Activated CD4-positive, alpha-beta T cell treated with anti-CD3 and anti-CD28 coated beads for 4 hours (primary cell): ENCODE measurements around the gene OR6B3.

Experiments
- DNase-seq, 2 donors: peaks; one replicate each; pipeline ENCODE4 v3.0.0-alpha.2; 2020

Gene OR6B3

DNA sequence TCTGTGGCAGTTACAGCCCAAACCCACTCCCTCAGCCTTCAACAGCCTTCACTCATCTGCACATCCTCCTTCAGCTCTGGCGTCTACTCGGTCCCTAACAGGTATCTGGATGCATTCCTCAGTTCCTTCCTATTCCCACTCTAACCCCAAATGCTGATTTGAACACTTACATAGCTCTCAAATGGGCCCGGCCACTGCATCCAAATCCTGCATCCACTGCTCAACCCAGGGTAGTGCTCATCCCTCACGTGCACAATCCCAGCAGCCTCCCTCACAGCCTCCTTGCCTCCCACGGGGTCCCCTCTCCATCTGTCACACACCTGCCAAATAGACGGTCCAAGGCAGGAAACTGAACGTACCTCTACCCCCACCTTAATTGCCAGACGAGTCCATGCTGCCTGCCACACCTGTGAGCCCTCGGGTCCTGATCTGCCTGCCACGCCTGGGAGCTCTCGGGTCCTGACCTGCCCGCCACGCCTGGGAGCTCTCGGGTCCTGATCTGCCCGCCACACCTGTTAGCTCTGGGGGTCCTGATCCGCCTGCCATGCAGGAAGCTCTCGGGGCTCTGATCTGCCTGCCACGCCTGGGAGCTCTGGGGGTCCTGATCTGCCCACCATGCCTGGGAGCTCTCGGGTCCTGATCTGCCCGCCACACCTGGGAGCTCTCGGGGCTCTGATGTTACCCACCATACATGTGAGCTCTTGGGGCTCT, 9.9 kb downstream of the OR6B3 start:
- no peak for DNase-seq

- no peak for DNase-seq
These were observed 10.6 kb downstream of the OR6B3 start for GRCh38 chr2:240042740-240043139.

DNA sequence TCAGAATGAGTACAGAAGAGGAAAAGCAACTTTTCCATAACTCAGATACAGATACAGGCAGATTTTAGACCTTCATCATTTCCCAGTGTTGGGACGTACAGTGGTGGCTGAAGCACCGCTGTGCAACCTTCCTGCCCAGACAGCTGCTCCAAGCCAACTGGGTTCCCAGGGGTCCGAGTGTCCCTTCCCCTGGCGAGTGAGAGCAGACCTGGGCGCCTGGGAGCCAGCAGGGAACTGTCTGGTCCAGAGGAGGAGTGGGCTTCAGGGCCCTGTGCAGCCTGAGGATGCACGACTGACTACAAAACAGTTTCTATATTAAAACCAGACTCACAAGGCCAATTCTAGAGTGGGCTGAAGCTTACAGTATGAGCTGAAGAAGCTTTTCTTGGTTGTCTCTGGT, 12.0 kb downstream of the OR6B3 start:
- no peak for DNase-seq

- no peak for DNase-seq
These were observed 16.0 kb downstream of the OR6B3 start for GRCh38 chr2:240037358-240037757.

GRCh38 chr2:240033330-240033678, 20.0 kb downstream of the OR6B3 start:
- DNase-seq, result no peak

DNA sequence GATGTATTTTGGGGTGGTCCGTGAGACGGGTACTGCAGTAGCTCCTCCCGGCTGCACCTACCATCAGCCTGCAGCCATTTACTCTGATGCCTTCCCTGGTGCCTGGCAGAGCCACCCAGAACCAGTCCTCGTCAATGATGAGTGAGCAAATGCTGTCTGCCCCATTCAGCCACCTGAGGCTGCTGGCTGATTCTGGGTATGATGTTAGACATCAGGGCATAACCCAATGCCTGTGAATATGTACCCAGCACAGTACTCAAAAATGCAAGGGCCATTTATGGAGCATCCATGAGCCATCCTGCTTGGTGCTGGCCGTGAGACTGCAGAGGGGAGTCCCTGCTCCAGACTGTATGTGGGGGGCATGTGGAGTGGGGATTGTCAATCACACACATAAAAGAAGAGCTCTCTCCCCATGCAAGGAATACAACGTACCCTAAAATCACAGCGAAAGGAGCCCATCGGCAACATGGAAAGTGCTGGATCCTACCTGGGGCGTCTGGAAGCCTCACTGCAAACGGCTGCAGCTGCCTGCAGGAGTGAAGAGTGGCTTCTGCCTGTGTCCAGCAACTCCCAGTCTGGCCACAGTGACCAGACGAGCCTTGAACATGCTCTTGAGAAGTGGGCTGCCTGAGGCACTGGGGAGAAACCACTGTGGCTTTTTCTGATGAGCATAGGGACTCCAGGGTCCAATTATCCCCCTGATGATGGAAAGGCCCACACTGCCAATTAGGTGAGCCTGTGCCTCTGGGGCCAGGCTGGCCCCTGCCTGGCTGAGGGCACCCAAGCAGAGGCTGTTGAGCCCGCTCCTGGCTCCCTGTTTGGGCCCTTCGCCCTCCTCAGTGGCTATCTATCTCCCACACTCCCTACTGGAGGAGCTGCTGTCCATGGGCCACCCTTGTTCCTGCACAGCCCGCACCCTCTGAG, 20.7 kb downstream of the OR6B3 start:
- DNase-seq, result no peak

GRCh38 chr2:240030379-240031094, 22.8 kb downstream of the OR6B3 start, which contains the start of gene OR6B2:
OR6B2 (minus strand) TSS chr2:240030429; CDS start chr2:240030429, 0 bp downstream.
- no peak for DNase-seq

GRCh38 chr2:240024766-240025165, 28.6 kb downstream of the OR6B3 start:
- no peak for DNase-seq

DNA sequence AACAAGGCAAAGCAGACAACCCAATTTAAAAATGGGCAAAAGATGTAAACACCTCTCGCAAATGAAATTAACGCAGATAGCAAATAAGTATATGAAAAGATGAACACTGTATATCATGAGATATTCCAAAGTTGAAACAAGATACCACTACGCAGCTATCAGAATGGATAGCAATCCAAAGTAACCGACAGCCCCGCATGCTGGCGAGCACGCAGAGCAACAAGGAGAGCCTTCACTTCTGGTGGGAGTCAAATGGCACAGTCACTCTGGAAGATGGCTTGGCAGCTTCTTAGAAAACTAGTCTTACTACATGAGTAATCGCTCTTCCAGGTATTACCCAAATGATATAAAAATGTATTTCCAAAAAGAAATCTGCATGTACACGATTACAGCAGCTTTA, 29.5 kb downstream of the OR6B3 start:
- DNase-seq, result no peak

DNA sequence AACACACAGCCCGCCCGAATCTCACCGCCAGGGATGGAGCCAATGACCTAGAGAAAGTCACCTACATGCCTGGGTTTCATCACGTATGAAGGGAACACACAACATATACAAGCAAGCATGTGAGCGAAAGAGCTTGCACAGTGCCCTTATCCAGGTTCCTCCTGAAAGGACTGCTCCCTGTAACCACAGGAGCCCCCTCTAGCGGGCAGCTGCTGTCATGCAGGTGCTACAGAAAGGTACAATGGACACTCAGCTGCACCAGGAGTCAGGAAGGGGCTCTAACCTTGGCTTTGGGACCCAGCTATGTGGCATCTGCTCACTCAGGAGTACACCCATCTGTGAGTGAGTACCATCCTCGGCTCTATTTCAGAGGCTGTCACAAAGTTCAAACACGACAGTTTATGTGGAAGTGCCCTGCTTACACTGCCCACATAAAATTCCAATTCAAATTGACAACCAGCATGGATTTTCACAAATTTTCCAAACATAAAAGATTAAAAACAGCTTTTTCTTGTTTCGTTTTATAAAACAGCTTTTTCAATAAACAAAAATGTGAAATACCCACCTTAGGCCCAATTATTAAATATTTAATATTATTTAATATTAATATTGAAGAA, 31.7 kb downstream of the OR6B3 start:
- DNase-seq, result peak; percentile 47 to 62

DNA sequence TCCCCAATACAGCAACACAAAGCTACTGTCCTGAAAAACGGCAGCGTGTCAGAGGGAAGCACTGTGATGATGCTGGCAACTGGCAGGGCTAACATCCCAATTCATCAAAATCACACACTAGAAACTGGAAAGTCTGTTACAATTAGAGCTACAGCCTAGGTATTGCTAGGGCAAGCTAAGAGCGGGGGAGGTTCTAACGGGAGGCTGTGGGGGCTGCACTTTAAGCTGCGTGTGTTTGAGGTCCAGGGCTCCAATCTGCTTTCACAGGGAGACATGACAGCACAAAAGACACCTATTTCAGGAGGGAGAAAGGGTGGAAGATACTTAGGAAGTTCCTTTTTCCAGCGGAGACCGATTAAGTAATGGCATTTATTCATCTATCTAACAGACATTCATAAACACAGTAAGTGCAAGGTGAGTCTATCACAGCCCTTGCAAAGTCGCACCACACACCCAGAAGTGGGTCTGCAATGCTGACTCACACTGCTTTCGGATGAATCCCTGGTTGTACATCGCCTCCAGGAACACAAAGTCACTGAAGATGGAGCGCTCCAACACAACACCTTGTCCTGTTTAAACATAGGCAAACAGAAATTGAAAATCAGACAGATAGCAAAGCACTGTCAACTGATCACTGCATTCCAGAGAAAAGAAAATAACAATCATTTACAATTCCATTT, 35.1 kb downstream of the OR6B3 start:
- DNase-seq, result no peak

- no peak for DNase-seq
These were observed 39.0 kb downstream of the OR6B3 start for GRCh38 chr2:240014327-240014726.

GRCh38 chr2:240013343-240013742, 40.0 kb downstream of the OR6B3 start:
- no peak for DNase-seq

- no peak for DNase-seq
These were observed 50.3 kb downstream of the OR6B3 start for GRCh38 chr2:240002983-240003382.

DNA sequence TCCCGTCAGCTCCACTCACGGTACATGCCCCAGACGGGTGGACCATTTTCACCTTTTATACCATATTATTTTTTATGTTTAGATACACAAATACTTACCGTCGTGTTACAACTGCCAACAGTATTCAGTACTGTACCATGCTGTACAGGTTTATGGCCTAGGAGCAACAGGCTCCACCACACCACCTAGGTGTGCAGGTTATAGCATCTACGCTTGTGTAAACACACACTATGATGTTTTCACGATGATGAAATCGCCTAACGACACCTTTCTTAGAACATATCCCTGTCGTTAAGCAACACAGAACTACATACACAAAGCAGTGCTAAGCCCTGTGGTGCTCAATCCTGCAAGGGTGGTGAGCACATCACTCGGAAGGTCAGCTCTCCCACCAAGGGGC, 52.6 kb downstream of the OR6B3 start:
- no peak for DNase-seq

- no peak for DNase-seq
These were observed 55.5 kb downstream of the OR6B3 start for GRCh38 chr2:239997686-239998409.
